ENCODE measurements around the gene TMEM18. TPM values are rescaled to one million over a fixed set of nuclear protein-coding genes. Genes with fewer than 3 reads are reported as not detected.

Gene TMEM18
- total RNA-seq, 1 donor from 2014 or later, result 50.0 TPM

- no peak overlapping the region for H3K9ac ChIP-seq
- Mint-ChIP-seq H3K36me3 (peaks cover 14% of the 10 kb centered on the region), H3K27me3 (ENCODE audit: insufficient read depth, low read depth) (peaks cover 4% of the 10 kb centered on the region), H3K4me1 (peaks cover 40% of the 10 kb centered on the region), H3K4me3 (peak overlapping the region; percentile 10), H3K27ac (no peak overlapping the region), H3K9me3 (no peaks in the 10 kb centered on the region)
- no peaks in the 10 kb centered on the region for H3K9me3 ChIP-seq (ENCODE audit: low read depth)
- H3K4me2 ChIP-seq, result no peak overlapping the region
- H3K79me2 ChIP-seq (ENCODE audit: low read depth), result peaks cover 48% of the 10 kb centered on the region
- no peak overlapping the region for H2AFZ ChIP-seq (replicated peaks)
- peaks cover 4% of the 10 kb centered on the region for H3K4me1 ChIP-seq
- no peaks in the 10 kb centered on the region for H3K27me3 ChIP-seq
- peaks cover 21% of the 10 kb centered on the region for H3F3A ChIP-seq (ENCODE audit: low read depth)
- H3K4me3 ChIP-seq, result no peak overlapping the region
- H3K27ac ChIP-seq, result no peak overlapping the region
- no peaks in the 10 kb centered on the region for H3K36me3 ChIP-seq
- TF ChIP-seq CTCF (IDR thresholded peaks at IDR 0.05) (no peak), EZH2 (IDR thresholded peaks at IDR 0.05) (no peak), EZH2phosphoT487 (IDR thresholded peaks at IDR 0.05) (no peak)
- peaks cover 18% of the 10 kb centered on the region for H4K20me1 ChIP-seq (ENCODE audit: low read depth)
- no peak for DNase-seq (ENCODE audit: low spot score)
Measured at GRCh38 chr2:674321-674985, 2.8 kb downstream of the TMEM18 start.

GRCh38 chr2:673615-674320 is 3.4 kb downstream of the TMEM18 start:
- Mint-ChIP-seq H3K4me1 (peaks cover 36% of the 10 kb centered on the region), H3K27ac (peak overlapping the region; percentile 14), H3K4me3 (no peak overlapping the region), H3K36me3 (peaks cover 17% of the 10 kb centered on the region), H3K27me3 (ENCODE audit: insufficient read depth, low read depth) (peaks cover 4% of the 10 kb centered on the region), H3K9me3 (no peaks in the 10 kb centered on the region)
- Histone ChIP-seq H3K4me2 (no peak overlapping the region), H3K36me3 (no peaks in the 10 kb centered on the region), H3K4me3 (no peak overlapping the region), H3K79me2 (ENCODE audit: low read depth) (peaks cover 43% of the 10 kb centered on the region), H3K9me3 (ENCODE audit: low read depth) (no peaks in the 10 kb centered on the region), H3K27ac (no peak overlapping the region), H3K27me3 (no peaks in the 10 kb centered on the region), H3K9ac (no peak overlapping the region), H3F3A (ENCODE audit: low read depth) (peaks cover 21% of the 10 kb centered on the region), H3K4me1 (peaks cover 4% of the 10 kb centered on the region), H2AFZ (replicated peaks) (no peak overlapping the region), H4K20me1 (ENCODE audit: low read depth) (peaks cover 18% of the 10 kb centered on the region)
- DNase-seq (ENCODE audit: low spot score), result no peak
- TF ChIP-seq EZH2phosphoT487 (IDR thresholded peaks at IDR 0.05), result no peak
- TF ChIP-seq CTCF (IDR thresholded peaks at IDR 0.05), result no peak
- no peak for TF ChIP-seq EZH2 (IDR thresholded peaks at IDR 0.05)

GRCh38 chr2:673016-673415 is 4.2 kb downstream of the TMEM18 start:
- peaks cover 35% of the 10 kb centered on the region for H3K79me2 ChIP-seq (ENCODE audit: low read depth)
- H3K9ac ChIP-seq, result no peak overlapping the region
- TF ChIP-seq EZH2 (IDR thresholded peaks at IDR 0.05) (no peak), CTCF (IDR thresholded peaks at IDR 0.05) (no peak), EZH2phosphoT487 (IDR thresholded peaks at IDR 0.05) (no peak)
- peaks cover 4% of the 10 kb centered on the region for H3K4me1 ChIP-seq
- H3K4me3 ChIP-seq, result no peak overlapping the region
- H3K27me3 ChIP-seq, result no peaks in the 10 kb centered on the region
- H3K27ac ChIP-seq, result no peak overlapping the region
- H3K36me3 Mint-ChIP-seq, result peaks cover 23% of the 10 kb centered on the region
- no peaks in the 10 kb centered on the region for H3K9me3 ChIP-seq (ENCODE audit: low read depth)
- H3K4me2 ChIP-seq, result no peak overlapping the region
- H2AFZ ChIP-seq (replicated peaks), result no peak overlapping the region
- H3K4me3 Mint-ChIP-seq, result no peak overlapping the region
- peaks cover 4% of the 10 kb centered on the region for H3K27me3 Mint-ChIP-seq (ENCODE audit: insufficient read depth, low read depth)
- H3K36me3 ChIP-seq, result no peaks in the 10 kb centered on the region
- H3K9me3 Mint-ChIP-seq, result peaks cover 2% of the 10 kb centered on the region
- peaks cover 19% of the 10 kb centered on the region for H3F3A ChIP-seq (ENCODE audit: low read depth)
- H3K27ac Mint-ChIP-seq, result no peak overlapping the region
- peaks cover 32% of the 10 kb centered on the region for H3K4me1 Mint-ChIP-seq
- H4K20me1 ChIP-seq (ENCODE audit: low read depth), result peaks cover 18% of the 10 kb centered on the region
- no peak for DNase-seq (ENCODE audit: low spot score)

All from neural progenitor cell (in vitro differentiated cells).